Smooth muscle cell (in vitro differentiated cells): ENCODE measurements around the gene UNC45B. TPM values are rescaled to one million over a fixed set of nuclear protein-coding genes. Genes with fewer than 3 reads are reported as not detected.
"Not testable (repeated sequence)": the region's sequence is repeated elsewhere in the genome, so short reads cannot be mapped to it uniquely, and the experiment has no call there.

ENCODE experiments used
- DNase-seq: peaks from one replicate; lab custom pipeline; 2025; ENCODE audit not compliant: unreplicated experiment; lab: John Stamatoyannopoulos, UW
- H2AFZ ChIP-seq: fragments of 200-600 bp; sonication (generic); 2 replicates; pipeline ENCODE4 v1.6.0; 2016; ENCODE audit warnings: antibody characterized with exemption, low read depth, mild to moderate bottlenecking
- H3F3A ChIP-seq: fragments of 200-600 bp; sonication (generic); 2 replicates; pipeline ENCODE4 v1.6.0; 2017; ENCODE audit warnings: antibody characterized with exemption, low read depth
- H3K27ac ChIP-seq: fragments of 200-600 bp; sonication (generic); 2 replicates; pipeline ENCODE4 v1.5.1; 2016; ENCODE audit warnings: low read depth, mild to moderate bottlenecking
- H3K27me3 ChIP-seq: fragments of 200-600 bp; sonication (generic); 2 replicates; pipeline ENCODE4 v1.6.1; 2016; ENCODE audit warnings: low read depth, mild to moderate bottlenecking
- H3K36me3 ChIP-seq: fragments of 200-600 bp; sonication (generic); 2 replicates; pipeline ENCODE4 v1.5.1; 2016; ENCODE audit warnings: low read depth
- H3K4me1 ChIP-seq: fragments of 200-600 bp; sonication (generic); 2 replicates; pipeline ENCODE4 v1.5.1; 2016; ENCODE audit warnings: low read depth
- H3K4me2 ChIP-seq: fragments of 200-600 bp; sonication (generic); 2 replicates; pipeline ENCODE4 v1.6.0; 2016; ENCODE audit warnings: mild to moderate bottlenecking
- H3K4me3 ChIP-seq: fragments of 200-600 bp; sonication (generic); 2 replicates; pipeline ENCODE4 v1.5.1; 2016; ENCODE audit warnings: mild to moderate bottlenecking
- H3K79me2 ChIP-seq: fragments of 200-600 bp; sonication (generic); 2 replicates; pipeline ENCODE4 v1.6.0; 2016; ENCODE audit warnings: low read depth, mild to moderate bottlenecking
- H3K9ac ChIP-seq: fragments of 200-600 bp; sonication (generic); 2 replicates; pipeline ENCODE4 v1.6.0; 2016; ENCODE audit warnings: low read depth
- H3K9me3 ChIP-seq: fragments of 200-600 bp; sonication (generic); replicated peaks from 2 replicates; pipeline ENCODE4 v1.5.1; 2016; ENCODE audit warnings: low read depth
- H4K20me1 ChIP-seq: fragments of 200-600 bp; sonication (generic); 2 replicates; pipeline ENCODE4 v1.6.0; 2016; ENCODE audit warnings: low read depth
- CTCF ChIP-seq: fragments of 200-600 bp; sonication (generic); IDR thresholded peaks from 2 replicates; pipeline ENCODE4 v1.5.1; 2017; ENCODE audit warnings: borderline replicate concordance, mild to moderate bottlenecking, antibody characterized with exemption; ENCODE audit not compliant: insufficient read depth, poor library complexity, severe bottlenecking
- WGBS: methylation state at CpG from one replicate; pipeline ENCODE4 v1.1.7; 2016; ENCODE audit warnings: low lambda C conversion rate; 5-methylcytosine and 5-hydroxymethylcytosine counted together
- polyA plus RNA-seq: library from polyadenylated mRNA; unstranded; fragments of >200 nt; fragmentation: Nextera tagmentation; extraction: Ambion mirVana; gene quantifications from 2 replicates; pipeline ENCODE4 v1.2.1, GENCODE V29; 2016
- total RNA-seq: library from RNA; depleted of rRNA; stranded (reverse); fragments of >200 nt; gene quantifications from 2 replicates; pipeline ENCODE4 v1.2.3, GENCODE V29; 2014

Gene UNC45B
- total and polyA plus RNA-seq, 2 experiments from 2014 or later: not detected

GRCh38 chr17:35101725-35102124 is 45.9 kb upstream of the UNC45B start:
- no peak overlapping the region for H2AFZ ChIP-seq
- no peak for TF ChIP-seq CTCF
- WGBS: 98% methylated on average over 2 of the region's 2 CpGs

GRCh38 chr17:35103271-35103670 is 44.3 kb upstream of the UNC45B start:
- Histone ChIP-seq H3K4me2 (no peak overlapping the region), H2AFZ (no peak overlapping the region), H4K20me1 (no peaks in the 10 kb centered on the region), H3K27me3 (no peaks in the 10 kb centered on the region), H3K27ac (no peak overlapping the region), H3K4me1 (no peaks in the 10 kb centered on the region), H3K4me3 (no peak overlapping the region), H3K9me3 (no peaks in the 10 kb centered on the region), H3K9ac (no peak overlapping the region), H3F3A (no peaks in the 10 kb centered on the region), H3K36me3 (no peaks in the 10 kb centered on the region), H3K79me2 (no peaks in the 10 kb centered on the region)
- DNase-seq: no peak
- no peak for TF ChIP-seq CTCF
- WGBS: 87% methylated on average over 5 of the region's 5 CpGs

More at GRCh38 chr17:35101725-35102124, 45.9 kb upstream of the UNC45B start:
- Histone ChIP-seq H3K9me3 (no peaks in the 10 kb centered on the region), H3K4me3 (no peak overlapping the region), H3K4me1 (no peaks in the 10 kb centered on the region), H3K9ac (no peak overlapping the region), H3K79me2 (no peaks in the 10 kb centered on the region), H3K27ac (no peak overlapping the region), H3K4me2 (no peak overlapping the region), H3F3A (no peaks in the 10 kb centered on the region), H3K27me3 (no peaks in the 10 kb centered on the region), H4K20me1 (no peaks in the 10 kb centered on the region), H3K36me3 (no peaks in the 10 kb centered on the region)
- DNase-seq: no peak

- Histone ChIP-seq H3K36me3 (no peaks in the 10 kb centered on the region), H3K9ac (no peak overlapping the region), H4K20me1 (no peaks in the 10 kb centered on the region), H3K27me3 (no peaks in the 10 kb centered on the region), H2AFZ (no peak overlapping the region), H3K9me3 (no peaks in the 10 kb centered on the region), H3K79me2 (no peaks in the 10 kb centered on the region), H3K4me1 (no peaks in the 10 kb centered on the region), H3K4me2 (no peak overlapping the region), H3F3A (no peaks in the 10 kb centered on the region), H3K4me3 (no peak overlapping the region), H3K27ac (no peak overlapping the region)
- DNase-seq: no peak
- TF ChIP-seq CTCF: no peak
- WGBS: 93% methylated on average over 5 of the region's 5 CpGs
Measured at GRCh38 chr17:35104844-35105450, 42.7 kb upstream of the UNC45B start.

- 96% methylated on average over 17 of the region's 17 CpGs for whole genome bisulfite sequencing
- DNase-seq: not testable (repeated sequence)
Measured at GRCh38 chr17:35110791-35111190, 36.8 kb upstream of the UNC45B start.

More at GRCh38 chr17:35110791-35111190, 36.8 kb upstream of the UNC45B start:
- not testable (repeated sequence) for H3K4me1 ChIP-seq, H3K79me2 ChIP-seq, H3K9me3 ChIP-seq, H4K20me1 ChIP-seq, H3K36me3 ChIP-seq, H3K9ac ChIP-seq, H3K4me3 ChIP-seq, H3K4me2 ChIP-seq, H3F3A ChIP-seq, H3K27ac ChIP-seq, H2AFZ ChIP-seq, H3K27me3 ChIP-seq
